GM13976 (cell line): ENCODE measurements around the gene TEAD4.

ENCODE experiments used
- DNase-seq: peaks from one replicate; pipeline ENCODE4 v3.0.0; 2012; ENCODE audit warnings: low spot score
- CTCF ChIP-seq: IDR thresholded peaks from 2 replicates; pipeline ENCODE4 v1.5.1; 2012; ENCODE audit warnings: borderline replicate concordance, mild to moderate bottlenecking; ENCODE audit not compliant: insufficient read depth; ENCODE audit errors: extremely low read depth, missing control alignments, control extremely low read depth
- in situ Hi-C: fragments of 300-500 bp; cut with MboI; formaldehyde crosslinking; loops from one replicate; pipeline ENCODE4 v1.12.0; 2022; ENCODE audit warnings: low sequenced_read_pairs, mixed read lengths, inconsistent platforms; ENCODE audit not compliant: unreplicated experiment

Gene TEAD4

GRCh38 chr12:3045494-3045893 lies 86.3 kb downstream of the TEAD4 start:
- DNase-seq: no peak
- in situ Hi-C loops: loop anchor here (25.0 kb wide), 1 partner anchor 183 kb away; the partner anchor contains the start of gene TEX52
- no peak for TF ChIP-seq CTCF

GRCh38 chr12:3045989-3046388 lies 86.8 kb downstream of the TEAD4 start:
- in situ Hi-C loops: loop anchor here (25.0 kb wide), 1 partner anchor 184 kb away; the partner anchor contains the start of gene TEX52
- TF ChIP-seq CTCF: no peak
- DNase-seq: no peak

- no peak for DNase-seq
- in situ Hi-C loops: loop anchor here (25.0 kb wide), 1 partner anchor 184 kb away; the partner anchor contains the start of gene TEX52
- no peak for TF ChIP-seq CTCF
These were observed 87.4 kb downstream of the TEAD4 start for GRCh38 chr12:3046441-3047200.

- TF ChIP-seq CTCF: no peak
- DNase-seq: no peak
- in situ Hi-C loops: loop anchor here (25.0 kb wide), 1 partner anchor 186 kb away; the partner anchor contains the start of gene TEX52
These were observed 88.8 kb downstream of the TEAD4 start for GRCh38 chr12:3047961-3048360.

- TF ChIP-seq CTCF: no peak
- no peak for DNase-seq
- in situ Hi-C loops: loop anchor here (25.0 kb wide), 1 partner anchor 186 kb away; the partner anchor contains the start of gene TEX52
These were observed 89.3 kb downstream of the TEAD4 start for GRCh38 chr12:3048540-3048939.

GRCh38 chr12:3049176-3049575 lies 90.0 kb downstream of the TEAD4 start:
- in situ Hi-C loops: loop anchor here (25.0 kb wide), 1 partner anchor 187 kb away; the partner anchor contains the start of gene TEX52
- no peak for DNase-seq
- TF ChIP-seq CTCF: no peak
